Common myeloid progenitor, CD34-positive (primary cell): ENCODE measurements around the gene SPSB4.

Experiments
- CTCF ChIA-PET: fragments of 350-600 bp; sonication (Branson Sonifier 250); formaldehyde crosslinking; loops from one replicate; lab custom pipeline; 2021; ENCODE audit warnings: antibody characterized with exemption; lab: Charles Lee
- POLR2A ChIA-PET: fragments of 350-600 bp; sonication (Branson Sonifier 250); formaldehyde crosslinking; loops from one replicate; lab custom pipeline; 2021; ENCODE audit warnings: antibody characterized with exemption; lab: Charles Lee
- DNase-seq, 3 donors: peaks; one replicate each; pipeline versions ENCODE4 v3.0.0 to v3.0.0-alpha.2; 2013
- H3K27ac ChIP-seq, 2 experiments: 1 replicate in 1 of 2; 2 replicates in 1 of 2; pipeline ENCODE4 v1.7.0; 2013; ENCODE audit warnings: inconsistent platforms in 2 of 2, low read length in 2 of 2, mild to moderate bottlenecking in 2 of 2, low read depth in 1 of 2, moderate library complexity in 1 of 2; ENCODE audit not compliant: severe bottlenecking in 2 of 2, insufficient read depth in 1 of 2, poor library complexity in 1 of 2
- H3K27me3 ChIP-seq, 5 experiments: replicated peaks in 2 of 5; 1 replicate in 3 of 5; 2 replicates in 2 of 5; pipeline versions ENCODE4 v1.6.1 to v1.7.0; 2013; ENCODE audit warnings: low read length in 4 of 5, mild to moderate bottlenecking in 2 of 5, moderate library complexity in 2 of 5, inconsistent platforms in 1 of 5; ENCODE audit not compliant: insufficient read depth in 5 of 5, control insufficient read depth in 4 of 5
- H3K36me3 ChIP-seq, 4 experiments: 1 replicate in 2 of 4; 2 replicates in 2 of 4; pipeline versions ENCODE4 v1.6.1 to v1.7.0; 2013; ENCODE audit warnings: low read length in 3 of 4, control low read depth in 1 of 4, mild to moderate bottlenecking in 1 of 4; ENCODE audit not compliant: control insufficient read depth in 4 of 4, insufficient read depth in 4 of 4
- H3K4me1 ChIP-seq, 4 experiments: 1 replicate in 3 of 4; 2 replicates in 1 of 4; pipeline versions ENCODE4 v1.6.1 to v1.7.1; 2013; ENCODE audit warnings: low read length in 3 of 4, mild to moderate bottlenecking in 3 of 4, control low read depth in 1 of 4, inconsistent platforms in 1 of 4, moderate library complexity in 1 of 4; ENCODE audit not compliant: control insufficient read depth in 4 of 4, insufficient read depth in 4 of 4; ENCODE audit errors: control extremely low read depth in 1 of 4
- H3K4me3 ChIP-seq, 7 experiments: 1 replicate in 4 of 7; 2 replicates in 3 of 7; pipeline versions ENCODE4 v1.5.1 to v1.7.0; 2013; ENCODE audit warnings: mild to moderate bottlenecking in 7 of 7, low read length in 6 of 7, moderate library complexity in 6 of 7, inconsistent platforms in 2 of 7, low read depth in 2 of 7, control low read depth in 1 of 7; ENCODE audit not compliant: insufficient read depth in 4 of 7, control insufficient read depth in 1 of 7; ENCODE audit errors: extremely low read depth in 1 of 7
- H3K9me3 ChIP-seq, 5 experiments: 1 replicate in 4 of 5; 2 replicates in 1 of 5; pipeline versions ENCODE4 v1.6.1 to v1.7.1; 2013; ENCODE audit warnings: low read length in 4 of 5, mild to moderate bottlenecking in 2 of 5, inconsistent platforms in 1 of 5, low read depth in 1 of 5, moderate library complexity in 1 of 5; ENCODE audit not compliant: control insufficient read depth in 4 of 5, insufficient read depth in 2 of 5; ENCODE audit errors: control extremely low read depth in 1 of 5
- WGBS: methylation state at CpG from one replicate; pipeline ENCODE4 v1.1.5; 2013; ENCODE audit not compliant: insufficient coverage; 5-methylcytosine and 5-hydroxymethylcytosine counted together

The SPSB4 gene

GRCh38 chr3:141080431-141080830 is 29.3 kb downstream of the SPSB4 start:
- ChIA-PET CTCF (interaction anchor here (1.1 kb wide), 1 partner anchor 25 kb away, joined by 3 read pairs; no protein-coding TSS in a partner anchor), POLR2A (no interaction called here)
- no peak overlapping the region for H3K27ac ChIP-seq
- no peaks in the 10 kb centered on the region for H3K27me3 ChIP-seq
- WGBS = 77% methylated on average over 3 of the region's 3 CpGs
- no peaks in the 10 kb centered on the region for H3K9me3 ChIP-seq
- peaks cover 0 to 23% (median 17%) of the 10 kb centered on the region in 4 experiments for H3K4me1 ChIP-seq
- H3K4me3 ChIP-seq = no peak overlapping the region
- H3K36me3 ChIP-seq = no peaks in the 10 kb centered on the region
- DNase-seq = peak in 2 of 3 donors; percentile 40 to 54

DNA sequence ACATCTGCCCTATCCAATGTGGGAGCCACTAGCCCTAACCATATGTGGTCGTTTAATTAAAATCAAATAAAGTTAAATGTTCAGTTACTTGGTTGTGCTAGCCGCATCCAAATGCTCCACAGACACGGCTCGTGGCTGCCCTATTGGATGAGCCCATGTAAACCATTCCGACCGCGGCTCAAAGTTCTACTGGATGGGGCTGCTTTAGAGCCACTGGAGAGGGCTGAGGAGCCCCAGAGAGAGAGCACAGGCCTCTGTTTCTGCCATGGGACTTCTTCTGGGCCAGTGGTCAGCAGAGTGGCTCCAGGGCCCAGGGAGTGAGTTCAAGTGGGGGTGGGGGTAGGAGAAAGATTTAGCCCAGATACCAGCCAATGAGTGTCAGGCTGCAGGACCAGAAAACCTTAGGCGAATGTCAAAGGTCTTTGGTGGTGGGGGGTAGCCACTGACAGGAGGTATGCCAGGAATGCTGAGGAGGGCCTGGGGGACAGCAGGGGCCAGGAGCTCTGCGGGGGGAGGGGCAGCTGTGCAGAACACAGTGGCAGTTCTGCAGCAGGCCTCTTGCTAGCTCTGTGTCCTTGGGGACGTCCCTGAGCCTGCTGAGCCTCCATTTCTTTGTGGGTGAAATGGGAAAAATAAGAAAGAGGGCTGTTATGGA is 30.1 kb downstream of the SPSB4 start:
- Histone ChIP-seq H3K4me3 (no peak overlapping the region), H3K36me3 (no peaks in the 10 kb centered on the region), H3K4me1 (peaks cover 0 to 19% (median 14%) of the 10 kb centered on the region in 4 experiments), H3K27me3 (no peaks in the 10 kb centered on the region), H3K9me3 (no peaks in the 10 kb centered on the region), H3K27ac (no peak overlapping the region)
- CTCF ChIA-PET = interaction anchor here (1.1 kb wide), 1 partner anchor 24 kb away, joined by 3 read pairs; no protein-coding TSS in a partner anchor
- WGBS = 92% methylated on average over 9 of the region's 10 CpGs
- POLR2A ChIA-PET = no interaction called here
- DNase-seq = no peak

DNA sequence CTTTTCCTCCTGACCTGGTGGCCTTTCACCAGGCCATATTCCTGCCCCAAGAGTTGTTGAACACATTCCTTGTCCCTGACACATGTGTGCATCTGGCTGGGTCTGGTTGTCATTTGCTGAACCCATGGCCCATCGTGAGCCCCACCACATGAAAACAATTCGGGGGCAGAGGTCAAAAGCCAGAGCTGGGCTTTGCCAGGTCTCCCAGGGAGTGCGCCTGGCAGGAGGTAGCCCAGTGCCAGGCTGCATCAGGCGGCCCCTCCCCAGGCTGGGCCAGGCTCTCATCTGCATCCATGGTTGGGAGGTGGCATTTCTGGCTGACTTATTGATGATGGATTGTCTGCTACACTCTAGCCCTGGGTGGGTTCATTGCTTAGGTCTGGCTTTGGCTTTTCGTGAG is 30.9 kb downstream of the SPSB4 start:
- CTCF ChIA-PET = no interaction called here
- WGBS = 98% methylated on average over 4 of the region's 5 CpGs

DNA sequence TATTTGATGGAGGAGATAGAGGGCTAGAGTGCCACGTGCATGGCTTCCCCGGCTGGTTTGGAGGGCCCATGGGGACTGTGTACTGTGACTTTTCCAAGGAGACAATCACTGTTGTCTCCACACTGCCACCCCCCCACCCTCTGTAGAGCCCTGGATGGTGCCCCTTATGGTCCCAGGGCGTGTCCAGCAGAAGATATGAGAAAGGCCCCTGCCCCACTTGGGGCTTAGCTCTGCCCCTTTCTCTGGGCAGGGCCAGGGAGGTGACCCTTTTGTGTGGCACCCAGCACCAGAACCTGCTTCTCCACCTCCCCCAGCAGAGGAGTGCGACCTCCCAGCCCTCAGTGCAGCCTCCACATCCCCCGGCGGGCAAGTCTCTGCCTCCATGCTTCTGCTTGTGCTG is 32.1 kb downstream of the SPSB4 start:
- no peak overlapping the region for H3K27ac ChIP-seq
- no peak for DNase-seq
- H3K4me3 ChIP-seq = no peak overlapping the region
- ChIA-PET POLR2A (no interaction called here), CTCF (interaction anchor here (1.0 kb wide), 1 partner anchor 22 kb away, joined by 3 read pairs; no protein-coding TSS in a partner anchor)
- 98% methylated on average over 4 of the region's 6 CpGs for WGBS
- no peaks in the 10 kb centered on the region for H3K27me3 ChIP-seq
- H3K4me1 ChIP-seq = peaks cover 0 to 13% (median 4%) of the 10 kb centered on the region in 4 experiments
- H3K9me3 ChIP-seq = no peaks in the 10 kb centered on the region
- no peaks in the 10 kb centered on the region for H3K36me3 ChIP-seq

More for the DNA sequence above, 30.9 kb downstream of the SPSB4 start:
- Histone ChIP-seq H3K27ac (no peak overlapping the region), H3K9me3 (no peaks in the 10 kb centered on the region), H3K36me3 (no peaks in the 10 kb centered on the region), H3K4me3 (no peak overlapping the region), H3K27me3 (no peaks in the 10 kb centered on the region), H3K4me1 (peaks cover 0 to 14% (median 7%) of the 10 kb centered on the region in 4 experiments)
- DNase-seq = no peak
- POLR2A ChIA-PET = no interaction called here

DNA sequence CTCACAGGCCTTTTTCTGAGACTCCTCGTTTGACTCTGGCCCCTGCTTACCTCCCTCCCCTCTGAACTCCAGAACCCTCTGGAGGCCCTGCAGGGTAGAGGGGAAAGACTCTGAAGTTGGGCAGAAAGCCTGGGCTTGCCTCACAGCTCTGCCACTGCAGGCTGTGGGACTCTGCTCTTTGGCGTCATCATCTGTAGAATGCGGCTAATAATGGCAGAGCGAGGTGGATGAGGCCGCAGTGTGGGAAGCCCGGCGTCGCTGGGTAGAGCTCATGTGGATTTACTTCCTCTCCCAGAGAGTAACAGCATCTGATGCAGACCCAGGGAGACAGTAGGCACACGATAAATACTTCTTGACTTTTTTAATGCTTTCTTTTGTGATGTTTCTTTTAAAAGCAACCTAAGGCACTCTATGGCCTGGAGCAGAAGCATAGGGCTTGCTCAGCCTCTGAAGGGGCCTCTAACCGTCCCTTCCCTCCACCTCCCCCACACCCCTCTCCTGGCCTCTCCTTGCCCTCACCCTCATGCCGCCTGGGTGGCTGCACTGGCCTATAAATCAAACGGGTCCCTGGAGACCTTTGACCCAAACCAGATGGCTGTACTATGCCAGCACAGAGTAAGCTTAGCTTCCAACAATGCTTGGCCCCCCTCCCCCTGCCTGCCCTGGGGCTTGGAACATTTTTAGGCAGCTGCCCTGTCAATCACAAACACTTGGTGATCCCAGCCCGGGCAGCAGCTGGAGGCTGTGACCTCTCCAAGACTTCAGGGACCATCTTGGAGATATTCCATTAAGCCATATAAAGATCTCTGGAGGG is 32.9 kb downstream of the SPSB4 start:
- 97% methylated on average over 11 of the region's 13 CpGs for WGBS
- Histone ChIP-seq H3K4me3 (no peak overlapping the region), H3K27me3 (no peaks in the 10 kb centered on the region), H3K36me3 (no peaks in the 10 kb centered on the region), H3K4me1 (peaks cover 0 to 13% (median 4%) of the 10 kb centered on the region in 4 experiments), H3K9me3 (no peaks in the 10 kb centered on the region), H3K27ac (no peak overlapping the region)
- DNase-seq = no peak
- ChIA-PET CTCF (interaction anchor here (1.0 to 2.1 kb wide), 3 partner anchors 17 to 34 kb away, joined by 3 to 6 read pairs (median 3); no protein-coding TSS in a partner anchor), POLR2A (interaction anchor here (0.7 kb wide), 1 partner anchor 20 kb away, joined by 3 read pairs; no protein-coding TSS in a partner anchor)

DNA sequence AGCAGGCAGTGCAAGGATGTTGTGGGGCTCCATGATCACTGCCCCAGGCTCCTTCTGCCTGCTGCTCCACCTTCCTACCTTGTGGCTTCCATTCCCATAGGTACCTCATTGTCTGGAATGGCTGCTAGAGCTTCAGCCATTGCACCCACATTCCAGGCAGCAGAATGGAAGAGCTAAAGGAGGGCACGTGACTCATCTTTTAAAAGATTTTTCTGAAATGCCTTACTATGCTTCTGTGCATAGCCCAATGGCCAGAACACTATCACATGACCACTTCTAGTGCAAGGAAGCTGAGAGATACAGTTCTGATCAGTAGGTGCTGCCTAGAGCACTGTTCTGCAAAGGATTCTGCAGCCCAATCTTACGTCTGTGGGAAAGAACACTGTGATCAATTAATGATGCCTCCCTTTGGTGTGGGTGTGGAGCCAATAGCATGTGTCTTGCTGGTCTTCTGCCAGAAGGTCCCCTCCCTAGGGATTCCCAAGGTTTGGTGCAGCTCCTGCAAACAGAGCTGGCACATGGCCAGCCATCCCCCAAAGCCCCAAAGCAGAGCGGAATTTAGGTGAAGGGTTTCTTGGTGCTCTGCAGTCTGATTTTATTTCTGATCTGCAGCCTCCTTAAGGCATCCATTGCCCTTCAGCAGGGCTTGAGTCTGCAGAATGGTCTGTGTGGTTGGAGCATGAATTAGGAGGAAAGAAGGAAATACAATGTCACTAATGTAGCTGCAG is 34.4 kb downstream of the SPSB4 start:
- Histone ChIP-seq H3K4me3 (no peak overlapping the region), H3K27ac (no peak overlapping the region), H3K27me3 (no peaks in the 10 kb centered on the region), H3K4me1 (peaks cover 0 to 13% (median 4%) of the 10 kb centered on the region in 4 experiments), H3K9me3 (no peaks in the 10 kb centered on the region), H3K36me3 (no peaks in the 10 kb centered on the region)
- DNase-seq = no peak
- WGBS = 100% methylated on average over 2 of the region's 3 CpGs
- ChIA-PET POLR2A (interaction anchor here (0.7 kb wide), 1 partner anchor 57 kb away, joined by 3 read pairs; no protein-coding TSS in a partner anchor), CTCF (interaction anchor here (1.4 to 2.1 kb wide), 3 partner anchors 20 to 185 kb away, joined by 3 to 6 read pairs (median 6); no protein-coding TSS in a partner anchor)
